ENCODE results near the gene SPRYD4. TPM values are rescaled to one million over a fixed set of nuclear protein-coding genes. Genes with fewer than 3 reads are reported as not detected.

The SPRYD4 gene
- total and polyA plus RNA-seq, 9 of the 15 experiments (the other 6 are each of a cell fraction or from before 2014, with no cell fraction given) = 1.8 to 4.7 (median 2.8) TPM

- Histone ChIP-seq H2AFZ (ENCODE audit: low read depth, low read length) (no peak overlapping the region), H3K79me2 (ENCODE audit: control insufficient read depth, insufficient read depth, low read length) (no peaks in the 10 kb centered on the region), H3K27me3 (ENCODE audit: control insufficient read depth in 2 of 2, insufficient read depth in 2 of 2, low read length in 2 of 2) (no peaks in the 10 kb centered on the region), H3K9me1 (ENCODE audit: control insufficient read depth, insufficient read depth, low read length) (no peaks in the 10 kb centered on the region), H4K20me1 (replicated peaks; ENCODE audit: control insufficient read depth, insufficient read depth, low read length) (no peaks in the 10 kb centered on the region), H3K9me3 (replicated peaks; ENCODE audit: control insufficient read depth, insufficient read depth, low read depth, low read length) (no peaks in the 10 kb centered on the region), H3K27ac (ENCODE audit: extremely low read depth, low read depth, low read length) (no peak overlapping the region), H3K36me3 (ENCODE audit: control insufficient read depth, insufficient read depth, low read length) (no peaks in the 10 kb centered on the region), H3K4me3 (no peak overlapping the region), H3K4me2 (ENCODE audit: insufficient read depth, low read length) (no peak overlapping the region), H3K9ac (ENCODE audit: insufficient read depth in 1 of 2, low read depth in 2 of 2, low read length in 2 of 2) (no peak overlapping the region), H3K4me1 (replicated peaks in 1 of 2; ENCODE audit: control insufficient read depth in 2 of 2, insufficient read depth in 2 of 2, low read length in 2 of 2) (peaks cover 7 to 13% of the 10 kb centered on the region in 2 experiments; a peak in 4 of 5 replicates)
- intact Hi-C loops (cut with micrococcal nuclease) = no loop called here
- FAIRE-seq (no peak), DNase-seq (ENCODE audit: extremely low read depth in 1 of 4, low spot score in 3 of 4) (no peak), ATAC-seq (no peak)
- TF ChIP-seq ESRRA (IDR thresholded peaks at IDR 0.05; ENCODE audit: borderline replicate concordance, low read depth) (no peak), ZNF165 (CRISPR knock-in tag; IDR thresholded peaks at IDR 0.05; ENCODE audit: borderline replicate concordance) (no peak), MCM7 (IDR thresholded peaks at IDR 0.05) (no peak), XRCC5 (IDR thresholded peaks at IDR 0.05; ENCODE audit: low read depth, low read length) (no peak), HINFP (tag; conservative IDR thresholded peaks at IDR 0.05; ENCODE audit: low read depth) (no peak)
- CTCF ChIA-PET (ENCODE audit: low intra/inter-chr PET ratio) = no interaction called here
- in situ Hi-C loops (cut with MboI) = no loop called here
- BruUV-seq (replicated peaks) = no TSS peak
- 74% methylated on average over 4 of the region's 4 CpGs for WGBS (ENCODE audit: insufficient coverage, low coverage, missing lambda C conversion rate)
- POLR2A ChIA-PET = interaction anchor here (0.6 to 2.2 kb wide), 4 partner anchors 10 to 42 kb away, joined by 3 to 6 read pairs (median 4); no protein-coding TSS in a partner anchor
These were observed 10.6 kb upstream of the SPRYD4 start for GRCh38 chr12:56457817-56458216.

Data from K562 (cell line).